Tibial artery (tissue), 4 donors: Measurements from ENCODE around the gene FAM110A.

Experiments used
- DNase-seq, 2 donors: peaks; one replicate each; pipeline ENCODE4 v3.0.0-alpha.2; 2019
- H3K27ac ChIP-seq, 2 donors: fragments of 200-600 bp; sonication (generic) in 1 of 2; 1 replicate in 1 of 2; 2 replicates in 1 of 2; pipeline ENCODE4 v1.5.1; 2018 to 2019; ENCODE audit warnings: mild to moderate bottlenecking in 1 of 2
- H3K27me3 ChIP-seq, 2 donors: fragments of 200-600 bp; sonication (generic) in 1 of 2; one replicate each; pipeline versions ENCODE4 v1.5.1 to v1.6.0; 2016 to 2019
- H3K36me3 ChIP-seq, 3 donors: fragments of 200-600 bp; sonication (generic) in 2 of 3; one replicate each; pipeline ENCODE4 v1.5.1; 2016 to 2019; ENCODE audit warnings: mild to moderate bottlenecking in 2 of 3
- H3K4me1 ChIP-seq, 4 donors: fragments of 200-600 bp; sonication (generic) in 2 of 4; 1 replicate in 3 of 4; 2 replicates in 1 of 4; pipeline ENCODE4 v1.5.1; 2016 to 2019
- H3K4me3 ChIP-seq, 2 donors: fragments of 200-600 bp; sonication (generic) in 1 of 2; 1 replicate in 1 of 2; 2 replicates in 1 of 2; pipeline ENCODE4 v1.5.1; 2018 to 2019; ENCODE audit warnings: mild to moderate bottlenecking in 2 of 2
- H3K9me3 ChIP-seq, 3 donors: fragments of 200-600 bp; sonication (generic) in 1 of 3; one replicate each; pipeline ENCODE4 v1.5.1; 2016 to 2019
- intact Hi-C: fragments of 100-400 bp; cut with DNase I; formaldehyde crosslinking; loops from one replicate; pipeline ENCODE4 v1.15.0; 2023; ENCODE audit warnings: low total_unique reads
- TF ChIP-seq, protein P1 (sequence below), 2 experiments: fragments of 200-600 bp in 1 of 2; fragments of 450-650 bp in 1 of 2; IDR thresholded peaks; one replicate each; pipeline ENCODE4 v1.5.1; 2017 to 2019; ENCODE audit warnings: antibody characterized with exemption in 2 of 2, mild to moderate bottlenecking in 1 of 2, moderate library complexity in 1 of 2

The FAM110A gene

DNA sequence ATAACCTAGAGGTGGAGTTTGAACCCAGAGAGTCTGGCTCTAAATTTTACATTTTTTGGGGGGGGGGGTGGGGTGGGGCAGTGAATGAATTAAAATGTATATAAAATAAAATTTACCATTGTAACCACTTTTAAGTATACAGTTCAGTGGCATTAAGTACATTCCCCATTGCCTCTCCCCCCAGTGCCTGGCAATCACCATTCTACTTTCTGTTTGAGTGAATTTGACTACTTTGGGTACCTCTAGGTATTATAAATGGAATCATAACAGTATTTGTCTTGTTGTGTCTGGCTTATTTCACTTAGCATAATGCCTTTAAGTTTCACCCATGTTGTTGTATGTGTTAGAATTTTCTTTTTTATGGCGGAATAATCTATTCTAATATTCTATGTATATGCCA lies 2.7 kb downstream of the FAM110A start:
- Histone ChIP-seq H3K4me1 (peaks cover 0 to 29% (median 18%) of the 10 kb centered on the region in 4 donors), H3K4me3 (no peak overlapping the region), H3K9me3 (no peaks in the 10 kb centered on the region), H3K36me3 (no peaks in the 10 kb centered on the region), H3K27me3 (peaks cover 0 to 8% of the 10 kb centered on the region in 2 donors), H3K27ac (no peak overlapping the region)
- intact Hi-C loops: loop anchor here (10.0 kb wide), 1 partner anchor 181 kb away; the partner anchor contains the start of gene SRXN1
- DNase-seq: no peak
- TF ChIP-seq, protein P1, sequence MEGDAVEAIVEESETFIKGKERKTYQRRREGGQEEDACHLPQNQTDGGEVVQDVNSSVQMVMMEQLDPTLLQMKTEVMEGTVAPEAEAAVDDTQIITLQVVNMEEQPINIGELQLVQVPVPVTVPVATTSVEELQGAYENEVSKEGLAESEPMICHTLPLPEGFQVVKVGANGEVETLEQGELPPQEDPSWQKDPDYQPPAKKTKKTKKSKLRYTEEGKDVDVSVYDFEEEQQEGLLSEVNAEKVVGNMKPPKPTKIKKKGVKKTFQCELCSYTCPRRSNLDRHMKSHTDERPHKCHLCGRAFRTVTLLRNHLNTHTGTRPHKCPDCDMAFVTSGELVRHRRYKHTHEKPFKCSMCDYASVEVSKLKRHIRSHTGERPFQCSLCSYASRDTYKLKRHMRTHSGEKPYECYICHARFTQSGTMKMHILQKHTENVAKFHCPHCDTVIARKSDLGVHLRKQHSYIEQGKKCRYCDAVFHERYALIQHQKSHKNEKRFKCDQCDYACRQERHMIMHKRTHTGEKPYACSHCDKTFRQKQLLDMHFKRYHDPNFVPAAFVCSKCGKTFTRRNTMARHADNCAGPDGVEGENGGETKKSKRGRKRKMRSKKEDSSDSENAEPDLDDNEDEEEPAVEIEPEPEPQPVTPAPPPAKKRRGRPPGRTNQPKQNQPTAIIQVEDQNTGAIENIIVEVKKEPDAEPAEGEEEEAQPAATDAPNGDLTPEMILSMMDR (IDR thresholded peaks at IDR 0.05): no peak

DNA sequence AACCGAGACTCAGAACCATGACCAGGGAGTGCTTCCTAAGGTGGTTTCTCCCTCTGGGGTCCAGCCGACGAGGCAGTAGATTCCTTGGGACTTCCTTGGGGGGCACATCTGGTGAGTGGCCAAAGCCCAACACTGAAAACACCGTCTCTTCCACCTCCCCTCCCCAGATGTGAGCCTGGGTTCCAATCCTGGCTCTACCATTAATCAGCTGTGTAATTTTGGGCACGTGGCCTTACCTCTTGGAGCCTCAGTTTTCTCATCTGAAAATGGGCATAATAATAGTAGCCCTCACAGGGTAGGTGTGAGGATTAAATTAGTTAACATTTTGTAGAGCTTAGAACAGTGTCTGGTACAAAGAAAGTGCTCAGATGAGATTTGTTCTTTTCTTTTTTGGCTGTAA lies 5.5 kb downstream of the FAM110A start:
- intact Hi-C loops: loop anchor here (10.0 kb wide), 1 partner anchor 184 kb away; the partner anchor contains the start of gene SRXN1
- H3K27me3 ChIP-seq: peaks cover 0 to 21% of the 10 kb centered on the region in 2 donors
- H3K36me3 ChIP-seq: no peaks in the 10 kb centered on the region
- no peak overlapping the region for H3K27ac ChIP-seq
- peaks cover 0 to 39% (median 21%) of the 10 kb centered on the region in 4 donors for H3K4me1 ChIP-seq
- no peaks in the 10 kb centered on the region for H3K9me3 ChIP-seq
- no peak overlapping the region for H3K4me3 ChIP-seq
- TF ChIP-seq, protein P1 (IDR thresholded peaks at IDR 0.05): no peak
- DNase-seq: no peak

DNA sequence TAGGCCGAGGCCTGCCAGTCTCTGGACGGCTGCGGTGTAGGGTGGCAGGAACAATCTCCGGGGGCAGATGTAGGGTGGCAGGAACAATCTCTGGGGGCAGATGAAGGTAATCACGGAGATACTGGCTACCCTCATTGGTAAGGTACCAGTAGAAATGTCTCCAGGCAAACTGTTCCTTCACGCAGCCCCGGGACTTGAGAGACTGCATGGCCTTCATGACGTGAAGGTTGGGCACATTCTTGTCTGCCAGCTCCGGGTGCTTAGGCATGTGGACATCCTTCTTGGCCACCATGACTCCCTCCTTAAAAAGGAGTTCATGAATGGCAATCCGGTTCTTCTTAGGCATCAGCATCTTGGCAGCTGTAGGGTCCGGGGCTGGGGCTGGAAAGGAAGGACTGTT lies 6.1 kb downstream of the FAM110A start:
- TF ChIP-seq, protein P1 (IDR thresholded peaks at IDR 0.05): no peak
- Histone ChIP-seq H3K27me3 (peaks cover 0 to 21% of the 10 kb centered on the region in 2 donors), H3K27ac (no peak overlapping the region), H3K4me3 (no peak overlapping the region), H3K36me3 (no peaks in the 10 kb centered on the region), H3K9me3 (no peaks in the 10 kb centered on the region), H3K4me1 (peaks cover 0 to 40% (median 21%) of the 10 kb centered on the region in 4 donors)
- intact Hi-C loops: loop anchor here (10.0 kb wide), 1 partner anchor 185 kb away; the partner anchor contains the start of gene SRXN1
- DNase-seq: no peak

DNA sequence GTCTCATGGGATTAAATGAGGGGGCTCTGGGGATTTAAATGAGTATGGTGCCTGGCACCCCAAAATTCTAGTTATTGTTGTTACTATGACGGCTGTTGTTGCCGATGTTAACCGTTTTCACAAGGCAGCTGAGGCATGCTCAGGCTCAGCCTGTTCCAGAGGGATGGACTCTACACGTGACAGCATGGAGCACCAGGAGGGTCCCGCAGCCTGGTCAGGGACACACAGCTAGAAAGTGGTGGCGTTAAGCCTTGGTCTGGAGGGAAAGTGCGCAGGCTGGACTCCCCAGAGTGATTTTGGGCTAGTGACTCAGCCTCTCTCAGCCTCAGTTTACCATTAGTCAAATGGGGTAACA lies 7.0 kb downstream of the FAM110A start:
- DNase-seq: no peak
- peaks cover 0 to 4% (median 0%) of the 10 kb centered on the region in 3 donors for H3K36me3 ChIP-seq
- peaks cover 0 to 24% of the 10 kb centered on the region in 2 donors for H3K27me3 ChIP-seq
- H3K9me3 ChIP-seq: no peaks in the 10 kb centered on the region
- H3K27ac ChIP-seq: no peak overlapping the region
- H3K4me3 ChIP-seq: no peak overlapping the region
- H3K4me1 ChIP-seq: peaks cover 0 to 40% (median 21%) of the 10 kb centered on the region in 4 donors
- intact Hi-C loops: no loop called here
- TF ChIP-seq, protein P1 (IDR thresholded peaks at IDR 0.05): no peak

DNA sequence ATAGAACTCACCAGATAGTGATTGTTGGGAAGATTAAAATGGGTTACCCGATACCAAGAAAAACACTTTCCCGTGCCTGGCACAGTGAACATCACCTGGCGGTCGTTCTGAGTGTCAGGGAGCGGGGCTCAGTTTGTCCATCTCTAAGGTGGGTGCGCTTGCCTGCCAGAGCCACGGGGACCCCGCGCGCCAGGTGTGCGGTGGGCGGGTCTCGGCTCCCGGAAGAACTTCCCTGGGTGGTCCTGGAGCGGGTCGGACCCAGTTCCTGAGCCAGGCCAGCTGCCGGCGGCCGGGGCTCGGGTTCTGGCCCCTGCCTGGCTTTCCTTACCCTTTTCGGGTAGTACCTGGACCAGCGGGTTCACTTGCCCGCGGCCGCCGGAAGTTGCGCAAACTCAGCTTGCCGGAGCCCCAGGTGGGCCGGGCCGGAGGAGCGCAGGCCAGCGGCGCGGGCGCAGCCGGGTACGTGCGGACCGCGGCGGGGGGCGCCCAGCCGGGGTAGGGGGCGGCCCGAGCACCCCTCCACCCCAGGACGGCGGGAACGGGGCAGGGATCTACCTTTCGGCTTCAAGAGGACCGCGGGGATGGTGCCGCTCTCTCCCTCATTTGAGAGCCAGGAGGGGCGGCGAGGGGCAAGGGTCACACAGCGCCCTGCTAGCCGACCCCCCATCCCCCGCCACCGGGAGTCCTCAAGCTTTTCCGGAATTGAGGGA lies 7.5 kb downstream of the FAM110A start:
- TF ChIP-seq, protein P1 (IDR thresholded peaks at IDR 0.05): no peak
- intact Hi-C loops: no loop called here
- Histone ChIP-seq H3K4me3 (peak overlapping the region in 1 of 2 donors; percentile 32), H3K27me3 (peaks cover 0 to 24% of the 10 kb centered on the region in 2 donors), H3K9me3 (no peaks in the 10 kb centered on the region), H3K36me3 (peaks cover 0 to 9% (median 0%) of the 10 kb centered on the region in 3 donors), H3K4me1 (peaks cover 0 to 37% (median 19%) of the 10 kb centered on the region in 4 donors), H3K27ac (no peak overlapping the region)
- DNase-seq: no peak
